Measurements from ENCODE around the gene ANKS1B.

The ANKS1B gene

GRCh38 chr12:99450036-99450630 lies 534.6 kb downstream of the ANKS1B start:
- no peak for DNase-seq (ENCODE audit: low spot score)

GRCh38 chr12:99444859-99445316 lies 539.8 kb downstream of the ANKS1B start:
- no peak for DNase-seq (ENCODE audit: low spot score)

- no peak for DNase-seq (ENCODE audit: low spot score)
These were observed 542.0 kb downstream of the ANKS1B start for GRCh38 chr12:99442758-99443157.

GRCh38 chr12:99439399-99439798 lies 545.3 kb downstream of the ANKS1B start:
- no peak for DNase-seq (ENCODE audit: low spot score)

- no peak for DNase-seq (ENCODE audit: low spot score)
These were observed 548.2 kb downstream of the ANKS1B start for GRCh38 chr12:99436584-99436983.

GRCh38 chr12:99435095-99435791 lies 549.5 kb downstream of the ANKS1B start:
- no peak for DNase-seq (ENCODE audit: low spot score)

GRCh38 chr12:99433155-99433554 lies 551.6 kb downstream of the ANKS1B start:
- DNase-seq (ENCODE audit: low spot score): no peak

GRCh38 chr12:99431203-99431602 lies 553.5 kb downstream of the ANKS1B start:
- no peak for DNase-seq (ENCODE audit: low spot score)

GRCh38 chr12:99427104-99427503 lies 557.6 kb downstream of the ANKS1B start:
- no peak for DNase-seq (ENCODE audit: low spot score)

- no peak for DNase-seq (ENCODE audit: low spot score)
These were observed 566.4 kb downstream of the ANKS1B start for GRCh38 chr12:99418379-99418778.

- no peak for DNase-seq (ENCODE audit: low spot score)
These were observed 571.0 kb downstream of the ANKS1B start for GRCh38 chr12:99413751-99414150.

GRCh38 chr12:99393763-99394162 lies 591.0 kb downstream of the ANKS1B start:
- no peak for DNase-seq (ENCODE audit: low spot score)

GRCh38 chr12:99392091-99392850 lies 592.5 kb downstream of the ANKS1B start:
- no peak for DNase-seq (ENCODE audit: low spot score)

GRCh38 chr12:99390707-99391106 lies 594.0 kb downstream of the ANKS1B start:
- DNase-seq (ENCODE audit: low spot score): no peak

- DNase-seq (ENCODE audit: low spot score): no peak
These were observed 595.0 kb downstream of the ANKS1B start for GRCh38 chr12:99389751-99390150.

GRCh38 chr12:99388671-99389195 lies 596.0 kb downstream of the ANKS1B start:
- no peak for DNase-seq (ENCODE audit: low spot score)

- no peak for DNase-seq (ENCODE audit: low spot score)
These were observed 597.1 kb downstream of the ANKS1B start for GRCh38 chr12:99387661-99388060.

GRCh38 chr12:99386907-99387306 lies 597.8 kb downstream of the ANKS1B start:
- DNase-seq (ENCODE audit: low spot score): no peak

GRCh38 chr12:99383258-99383657 lies 601.5 kb downstream of the ANKS1B start:
- no peak for DNase-seq (ENCODE audit: low spot score)

- no peak for DNase-seq (ENCODE audit: low spot score)
These were observed 602.7 kb downstream of the ANKS1B start for GRCh38 chr12:99381992-99382391.

GRCh38 chr12:99380701-99381100 lies 604.0 kb downstream of the ANKS1B start:
- no peak for DNase-seq (ENCODE audit: low spot score)

GRCh38 chr12:99374023-99374422 lies 610.7 kb downstream of the ANKS1B start:
- DNase-seq (ENCODE audit: low spot score): no peak

Data from hepatic stellate cell (primary cell).